Skeletal muscle tissue (tissue), 4 donors: ENCODE measurements around the gene PTPN6. TPM values are rescaled to one million over a fixed set of nuclear protein-coding genes. Genes with fewer than 3 reads are reported as not detected.
A peak's percentile ranks its signal among the peaks of the same experiment; 100 is the strongest.

ENCODE experiments used
- H3K27ac ChIP-seq: one replicate; pipeline ENCODE4 v1.7.0; 2013; ENCODE audit warnings: mild to moderate bottlenecking, low read depth, low read length, inconsistent platforms
- H3K27me3 ChIP-seq, 3 donors: one replicate each; pipeline ENCODE4 v1.7.0; 2013; ENCODE audit warnings: low read length in 3 of 3; ENCODE audit not compliant: control insufficient read depth in 3 of 3, insufficient read depth in 3 of 3
- H3K36me3 ChIP-seq, 3 donors: one replicate each; pipeline ENCODE4 v1.7.0; 2013; ENCODE audit warnings: low read length in 3 of 3; ENCODE audit not compliant: control insufficient read depth in 3 of 3, insufficient read depth in 3 of 3
- H3K4me1 ChIP-seq, 3 donors: one replicate each; pipeline ENCODE4 v1.7.0; 2013; ENCODE audit warnings: low read length in 3 of 3, mild to moderate bottlenecking in 3 of 3; ENCODE audit not compliant: control insufficient read depth in 3 of 3, insufficient read depth in 3 of 3
- H3K4me3 ChIP-seq, 3 donors: one replicate each; pipeline ENCODE4 v1.7.0; 2013; ENCODE audit warnings: low read length in 3 of 3
- H3K9ac ChIP-seq, 3 donors: one replicate each; pipeline ENCODE4 v1.7.0; 2013; ENCODE audit warnings: low read length in 3 of 3, mild to moderate bottlenecking in 3 of 3, moderate library complexity in 2 of 3, low read depth in 1 of 3
- H3K9me3 ChIP-seq, 3 donors: one replicate each; pipeline ENCODE4 v1.7.0; 2013; ENCODE audit warnings: low read length in 3 of 3; ENCODE audit not compliant: control insufficient read depth in 3 of 3
- total RNA-seq: library from RNA; depleted of rRNA; stranded (reverse); fragments of >200 nt; gene quantifications from one replicate; pipeline ENCODE4 v1.2.3, GENCODE V29; 2014
- donor health status: Osteomylitis.

PTPN6 gene
- total RNA-seq, 1 donor from 2014 or later = 7.8 TPM

GRCh38 chr12:6955108-6956020 lies 4.2 kb downstream of the PTPN6 start:
- Histone ChIP-seq H3K9ac (no peak overlapping the region), H3K27me3 (no peaks in the 10 kb centered on the region), H3K4me1 (peaks cover 11 to 43% (median 27%) of the 10 kb centered on the region in 3 donors), H3K36me3 (no peaks in the 10 kb centered on the region), H3K27ac (no peak overlapping the region), H3K9me3 (no peaks in the 10 kb centered on the region), H3K4me3 (no peak overlapping the region)

GRCh38 chr12:6956021-6956727 lies 5.0 kb downstream of the PTPN6 start:
- Histone ChIP-seq H3K27ac (no peak overlapping the region), H3K4me1 (peaks cover 17 to 47% (median 36%) of the 10 kb centered on the region in 3 donors), H3K9ac (no peak overlapping the region), H3K4me3 (no peak overlapping the region), H3K36me3 (no peaks in the 10 kb centered on the region), H3K27me3 (no peaks in the 10 kb centered on the region), H3K9me3 (no peaks in the 10 kb centered on the region)

GRCh38 chr12:6957151-6957701 lies 6.1 kb downstream of the PTPN6 start:
- Histone ChIP-seq H3K27ac (no peak overlapping the region), H3K4me1 (peaks cover 27 to 57% (median 46%) of the 10 kb centered on the region in 3 donors), H3K27me3 (no peaks in the 10 kb centered on the region), H3K9ac (peak overlapping the region in 1 of 3 donors; percentile 3), H3K9me3 (no peaks in the 10 kb centered on the region), H3K4me3 (no peak overlapping the region), H3K36me3 (no peaks in the 10 kb centered on the region)

- H3K4me1 ChIP-seq = peaks cover 30 to 61% (median 51%) of the 10 kb centered on the region in 3 donors
- no peaks in the 10 kb centered on the region for H3K27me3 ChIP-seq
- H3K9ac ChIP-seq = no peak overlapping the region
- no peak overlapping the region for H3K4me3 ChIP-seq
- H3K9me3 ChIP-seq = no peaks in the 10 kb centered on the region
- H3K36me3 ChIP-seq = no peaks in the 10 kb centered on the region
- peak overlapping the region; percentile 48 for H3K27ac ChIP-seq
Observed at GRCh38 chr12:6957741-6958608, 6.8 kb downstream of the PTPN6 start.

GRCh38 chr12:6958609-6959057 lies 7.5 kb downstream of the PTPN6 start:
- Histone ChIP-seq H3K4me3 (peak overlapping the region in 1 of 3 donors; percentile 22), H3K9ac (no peak overlapping the region), H3K36me3 (no peaks in the 10 kb centered on the region), H3K4me1 (peaks cover 26 to 61% (median 46%) of the 10 kb centered on the region in 3 donors), H3K27ac (peak overlapping the region; percentile 48), H3K9me3 (no peaks in the 10 kb centered on the region), H3K27me3 (no peaks in the 10 kb centered on the region)

- Histone ChIP-seq H3K4me3 (peak overlapping the region in 1 of 3 donors; percentile 29), H3K36me3 (no peaks in the 10 kb centered on the region), H3K9ac (peak overlapping the region in 2 of 3 donors; percentile 25 to 45), H3K27ac (peak overlapping the region; percentile 48), H3K4me1 (peaks cover 26 to 58% (median 42%) of the 10 kb centered on the region in 3 donors), H3K9me3 (no peaks in the 10 kb centered on the region), H3K27me3 (no peaks in the 10 kb centered on the region)
Observed at GRCh38 chr12:6959058-6959804, 8.1 kb downstream of the PTPN6 start.

GRCh38 chr12:6959805-6960592 lies 8.8 kb downstream of the PTPN6 start:
- Histone ChIP-seq H3K27ac (peak overlapping the region; percentile 79), H3K4me1 (peaks cover 33 to 56% (median 44%) of the 10 kb centered on the region in 3 donors), H3K36me3 (peaks cover 0 to under 1% (median 0%) of the 10 kb centered on the region in 3 donors), H3K9ac (peak overlapping the region in 1 of 3 donors; percentile 74), H3K4me3 (peak overlapping the region in 1 of 3 donors; percentile 29), H3K9me3 (no peaks in the 10 kb centered on the region), H3K27me3 (no peaks in the 10 kb centered on the region)

GRCh38 chr12:6960593-6961277 lies 9.6 kb downstream of the PTPN6 start:
- Histone ChIP-seq H3K4me1 (peaks cover 34 to 55% (median 45%) of the 10 kb centered on the region in 3 donors), H3K27ac (peak overlapping the region; percentile 79), H3K4me3 (peak overlapping the region in 2 of 3 donors; percentile 11 to 55), H3K9ac (peak overlapping the region; percentile 63 to 74 (median 70)), H3K27me3 (no peaks in the 10 kb centered on the region), H3K36me3 (peaks cover 2 to 7% (median 6%) of the 10 kb centered on the region in 3 donors), H3K9me3 (no peaks in the 10 kb centered on the region)
